HepG2 (cell line): ENCODE measurements around the gene HMCN1. TPM values are rescaled to one million over a fixed set of nuclear protein-coding genes. Genes with fewer than 3 reads are reported as not detected.

Source experiments
- ETV6 ChIP-seq: sonication (generic); formaldehyde crosslinking; conservative IDR thresholded peaks from 2 replicates; pipeline ENCODE4 v1.4.0; 2020; ENCODE audit warnings: missing genetic modification reagents
- GATAD1 ChIP-seq: IDR thresholded peaks from 2 replicates; pipeline ENCODE4 v1.6.1; 2016; ENCODE audit warnings: missing genetic modification reagents, missing compliant biosample characterization
- IKZF4 ChIP-seq: sonication (generic); formaldehyde crosslinking; IDR thresholded peaks from 2 replicates; pipeline ENCODE4 v1.5.1; 2020; ENCODE audit warnings: borderline replicate concordance, mild to moderate bottlenecking, low read depth, missing genetic modification reagents; ENCODE audit errors: not compliant biosample characterization
- KMT2B ChIP-seq: IDR thresholded peaks from 2 replicates; pipeline ENCODE4 v1.6.1; 2016; ENCODE audit warnings: missing genetic modification reagents, missing compliant biosample characterization
- NFKBIZ ChIP-seq: IDR thresholded peaks from 2 replicates; pipeline ENCODE4 v1.6.1; 2018; ENCODE audit warnings: missing genetic modification reagents, missing compliant biosample characterization
- ONECUT2 ChIP-seq: sonication (generic); formaldehyde crosslinking; IDR thresholded peaks from 2 replicates; pipeline ENCODE4 v1.4.0; 2020; ENCODE audit warnings: missing genetic modification reagents
- SALL1 ChIP-seq: sonication (generic); formaldehyde crosslinking; IDR thresholded peaks from 2 replicates; pipeline ENCODE4 v1.8.0; 2022; ENCODE audit warnings: mild to moderate bottlenecking, missing genetic modification reagents
- SP1 ChIP-seq, 2 experiments: fragments of 450-650 bp in 1 of 2; sonication (generic) in 1 of 2; formaldehyde crosslinking in 1 of 2; IDR thresholded peaks; 2 replicates each; pipeline versions ENCODE4 v1.4.0 to v1.6.1; 2016 to 2020; ENCODE audit warnings: missing genetic modification reagents in 1 of 2
- STAG1 ChIP-seq: sonication (generic); formaldehyde crosslinking; IDR thresholded peaks from 2 replicates; pipeline ENCODE4 v1.4.0; 2020; ENCODE audit warnings: missing genetic modification reagents
- TOE1 ChIP-seq: sonication (generic); formaldehyde crosslinking; IDR thresholded peaks from 2 replicates; pipeline ENCODE4 v1.4.0; 2020; ENCODE audit warnings: mild to moderate bottlenecking, missing genetic modification reagents
- polyA plus RNA-seq, 8 experiments: library from polyadenylated mRNA; depleted of rRNA in 3 of 8; stranded (reverse) in 7 of 8; unstranded in 1 of 8; fragments of >200 nt; fragmentation: Illumina TruSeq in 4 of 8; extraction: Trizol in 4 of 8; gene quantifications; 2 replicates each; pipeline versions ENCODE4 v1.2.1 to v1.2.3, GENCODE V29; 2011 to 2016; ENCODE audit warnings: low read depth in 4 of 8, missing spikeins in 1 of 8, mixed read lengths in 1 of 8; ENCODE audit not compliant: insufficient read depth in 1 of 8
- total RNA-seq, 5 experiments: library from RNA; depleted of rRNA; stranded (reverse); fragments of >200 nt; fragmentation: Illumina TruSeq; extraction: Trizol; gene quantifications; 2 replicates each; pipeline ENCODE4 v1.2.3, GENCODE V29; 2016; ENCODE audit warnings: low read depth in 1 of 5
- TF ChIP-seq, protein P1 (sequence below): sonication (generic); formaldehyde crosslinking; IDR thresholded peaks from 2 replicates; pipeline ENCODE4 v1.4.0; 2020; ENCODE audit warnings: mild to moderate bottlenecking, missing genetic modification reagents
- TF ChIP-seq, protein P2 (sequence below), 2 experiments: fragments of 450-650 bp in 1 of 2; sonication (generic) in 1 of 2; formaldehyde crosslinking; IDR thresholded peaks; 2 replicates each; pipeline versions ENCODE4 v1.5.0 to v1.8.0; 2020 to 2022; ENCODE audit warnings: mild to moderate bottlenecking in 1 of 2, missing genetic modification reagents in 1 of 2
- TF ChIP-seq, protein P3 (sequence below): sonication (generic); formaldehyde crosslinking; IDR thresholded peaks from 2 replicates; pipeline ENCODE4 v1.9.0; 2021; ENCODE audit warnings: missing genetic modification reagents, borderline replicate concordance
- TF ChIP-seq, protein P4 (sequence below): IDR thresholded peaks from 2 replicates; pipeline ENCODE4 v1.6.1; 2016

The HMCN1 gene
- total and polyA plus RNA-seq, 2 of the 13 experiments (the other 11 are each of a cell fraction or from before 2014, with no cell fraction given) = 0.03 TPM; not detected in 1

GRCh38 chr1:185819798-185820197, 85.6 kb downstream of the HMCN1 start (continued):
- TF ChIP-seq, protein P1, sequence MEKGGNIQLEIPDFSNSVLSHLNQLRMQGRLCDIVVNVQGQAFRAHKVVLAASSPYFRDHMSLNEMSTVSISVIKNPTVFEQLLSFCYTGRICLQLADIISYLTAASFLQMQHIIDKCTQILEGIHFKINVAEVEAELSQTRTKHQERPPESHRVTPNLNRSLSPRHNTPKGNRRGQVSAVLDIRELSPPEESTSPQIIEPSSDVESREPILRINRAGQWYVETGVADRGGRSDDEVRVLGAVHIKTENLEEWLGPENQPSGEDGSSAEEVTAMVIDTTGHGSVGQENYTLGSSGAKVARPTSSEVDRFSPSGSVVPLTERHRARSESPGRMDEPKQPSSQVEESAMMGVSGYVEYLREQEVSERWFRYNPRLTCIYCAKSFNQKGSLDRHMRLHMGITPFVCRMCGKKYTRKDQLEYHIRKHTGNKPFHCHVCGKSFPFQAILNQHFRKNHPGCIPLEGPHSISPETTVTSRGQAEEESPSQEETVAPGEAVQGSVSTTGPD (CRISPR knock-in tag) = no peak
- no peak for TF ChIP-seq SALL1 (CRISPR knock-in tag)
- no peak for TF ChIP-seq SP1 (IDR thresholded peaks at IDR 0.05)
- no peak for TF ChIP-seq SP1 (CRISPR knock-in tag; IDR thresholded peaks at IDR 0.05)
- no peak for TF ChIP-seq ONECUT2
- TF ChIP-seq ETV6 (CRISPR knock-in tag) = no peak
- TF ChIP-seq IKZF4 = no peak
- no peak for TF ChIP-seq GATAD1 (CRISPR knock-in tag)
- no peak for TF ChIP-seq NFKBIZ
- TF ChIP-seq, protein P2, sequence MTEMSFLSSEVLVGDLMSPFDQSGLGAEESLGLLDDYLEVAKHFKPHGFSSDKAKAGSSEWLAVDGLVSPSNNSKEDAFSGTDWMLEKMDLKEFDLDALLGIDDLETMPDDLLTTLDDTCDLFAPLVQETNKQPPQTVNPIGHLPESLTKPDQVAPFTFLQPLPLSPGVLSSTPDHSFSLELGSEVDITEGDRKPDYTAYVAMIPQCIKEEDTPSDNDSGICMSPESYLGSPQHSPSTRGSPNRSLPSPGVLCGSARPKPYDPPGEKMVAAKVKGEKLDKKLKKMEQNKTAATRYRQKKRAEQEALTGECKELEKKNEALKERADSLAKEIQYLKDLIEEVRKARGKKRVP (CRISPR knock-in tag; IDR thresholded peaks at IDR 0.05) = no peak
- no peak for TF ChIP-seq KMT2B
- TF ChIP-seq, protein P3, sequence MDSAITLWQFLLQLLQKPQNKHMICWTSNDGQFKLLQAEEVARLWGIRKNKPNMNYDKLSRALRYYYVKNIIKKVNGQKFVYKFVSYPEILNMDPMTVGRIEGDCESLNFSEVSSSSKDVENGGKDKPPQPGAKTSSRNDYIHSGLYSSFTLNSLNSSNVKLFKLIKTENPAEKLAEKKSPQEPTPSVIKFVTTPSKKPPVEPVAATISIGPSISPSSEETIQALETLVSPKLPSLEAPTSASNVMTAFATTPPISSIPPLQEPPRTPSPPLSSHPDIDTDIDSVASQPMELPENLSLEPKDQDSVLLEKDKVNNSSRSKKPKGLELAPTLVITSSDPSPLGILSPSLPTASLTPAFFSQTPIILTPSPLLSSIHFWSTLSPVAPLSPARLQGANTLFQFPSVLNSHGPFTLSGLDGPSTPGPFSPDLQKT (CRISPR knock-in tag) = no peak
- TF ChIP-seq, protein P4, sequence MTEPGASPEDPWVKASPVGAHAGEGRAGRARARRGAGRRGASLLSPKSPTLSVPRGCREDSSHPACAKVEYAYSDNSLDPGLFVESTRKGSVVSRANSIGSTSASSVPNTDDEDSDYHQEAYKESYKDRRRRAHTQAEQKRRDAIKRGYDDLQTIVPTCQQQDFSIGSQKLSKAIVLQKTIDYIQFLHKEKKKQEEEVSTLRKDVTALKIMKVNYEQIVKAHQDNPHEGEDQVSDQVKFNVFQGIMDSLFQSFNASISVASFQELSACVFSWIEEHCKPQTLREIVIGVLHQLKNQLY (CRISPR knock-in tag) = no peak
- TF ChIP-seq STAG1 (CRISPR knock-in tag) = no peak
- no peak for TF ChIP-seq TOE1
